Measurements from ENCODE around the gene NDUFB3.
A peak's percentile ranks its signal among the peaks of the same experiment; 100 is the strongest.

NDUFB3 gene

GRCh38 chr2:201064797-201065329 is 6.9 kb upstream of the NDUFB3 start:
- DNase-seq (ENCODE audit: low read depth, low spot score): no peak
- Histone ChIP-seq H3K36me3 (ENCODE audit: insufficient read depth, insufficient read length, low read length) (no peaks in the 10 kb centered on the region), H3K9me3 (ENCODE audit: insufficient read depth, low read length) (no peaks in the 10 kb centered on the region), H3K27me3 (ENCODE audit: insufficient read depth, insufficient read length) (no peaks in the 10 kb centered on the region), H3K4me1 (ENCODE audit: insufficient read depth, insufficient read length) (no peaks in the 10 kb centered on the region), H3K4me3 (ENCODE audit: insufficient read length, low read depth) (no peak overlapping the region), H3K9ac (ENCODE audit: insufficient read length, low read depth) (no peak overlapping the region)
- TF ChIP-seq SUZ12 (IDR thresholded peaks at IDR 0.05; ENCODE audit: extremely low read depth, insufficient read depth, insufficient read length) (no peak), YY1 (IDR thresholded peaks at IDR 0.05; ENCODE audit: insufficient read depth, insufficient read length) (no peak), ZNF274 (IDR thresholded peaks at IDR 0.05; ENCODE audit: low read depth, low read length) (no peak)

GRCh38 chr2:201070948-201071478 is 788 bp upstream of the NDUFB3 start:
- TF ChIP-seq SUZ12 (IDR thresholded peaks at IDR 0.05; ENCODE audit: extremely low read depth, insufficient read depth, insufficient read length): no peak
- no peak for TF ChIP-seq ZNF274 (IDR thresholded peaks at IDR 0.05; ENCODE audit: low read depth, low read length)
- TF ChIP-seq YY1 (IDR thresholded peaks at IDR 0.05; ENCODE audit: insufficient read depth, insufficient read length): no peak
- no peak for DNase-seq (ENCODE audit: low read depth, low spot score)
- peak overlapping the region; percentile 85 for H3K9ac ChIP-seq (ENCODE audit: insufficient read length, low read depth)
- no peaks in the 10 kb centered on the region for H3K9me3 ChIP-seq (ENCODE audit: insufficient read depth, low read length)
- no peaks in the 10 kb centered on the region for H3K27me3 ChIP-seq (ENCODE audit: insufficient read depth, insufficient read length)
- no peaks in the 10 kb centered on the region for H3K36me3 ChIP-seq (ENCODE audit: insufficient read depth, insufficient read length, low read length)
- no peaks in the 10 kb centered on the region for H3K4me1 ChIP-seq (ENCODE audit: insufficient read depth, insufficient read length)
- peak overlapping the region; percentile 85 for H3K4me3 ChIP-seq (ENCODE audit: insufficient read length, low read depth)

- Histone ChIP-seq H3K4me3 (ENCODE audit: insufficient read length, low read depth) (peak overlapping the region; percentile 85), H3K27me3 (ENCODE audit: insufficient read depth, insufficient read length) (no peaks in the 10 kb centered on the region), H3K9ac (ENCODE audit: insufficient read length, low read depth) (peak overlapping the region; percentile 89), H3K4me1 (ENCODE audit: insufficient read depth, insufficient read length) (no peaks in the 10 kb centered on the region), H3K9me3 (ENCODE audit: insufficient read depth, low read length) (no peaks in the 10 kb centered on the region), H3K36me3 (ENCODE audit: insufficient read depth, insufficient read length, low read length) (no peaks in the 10 kb centered on the region)
- DNase-seq (ENCODE audit: low read depth, low spot score): no peak
- TF ChIP-seq ZNF274 (IDR thresholded peaks at IDR 0.05; ENCODE audit: low read depth, low read length): no peak
- TF ChIP-seq SUZ12 (IDR thresholded peaks at IDR 0.05; ENCODE audit: extremely low read depth, insufficient read depth, insufficient read length): no peak
- no peak for TF ChIP-seq YY1 (IDR thresholded peaks at IDR 0.05; ENCODE audit: insufficient read depth, insufficient read length)
Observed at GRCh38 chr2:201072201-201072530, 365 bp downstream of the NDUFB3 start.

- Histone ChIP-seq H3K4me1 (ENCODE audit: insufficient read depth, insufficient read length) (no peaks in the 10 kb centered on the region), H3K9me3 (ENCODE audit: insufficient read depth, low read length) (no peaks in the 10 kb centered on the region), H3K9ac (ENCODE audit: insufficient read length, low read depth) (no peak overlapping the region), H3K4me3 (ENCODE audit: insufficient read length, low read depth) (peak overlapping the region; percentile 85), H3K27me3 (ENCODE audit: insufficient read depth, insufficient read length) (no peaks in the 10 kb centered on the region), H3K36me3 (ENCODE audit: insufficient read depth, insufficient read length, low read length) (no peaks in the 10 kb centered on the region)
- no peak for TF ChIP-seq ZNF274 (IDR thresholded peaks at IDR 0.05; ENCODE audit: low read depth, low read length)
- no peak for TF ChIP-seq SUZ12 (IDR thresholded peaks at IDR 0.05; ENCODE audit: extremely low read depth, insufficient read depth, insufficient read length)
- no peak for TF ChIP-seq YY1 (IDR thresholded peaks at IDR 0.05; ENCODE audit: insufficient read depth, insufficient read length)
- no peak for DNase-seq (ENCODE audit: low read depth, low spot score)
Observed at GRCh38 chr2:201073071-201073470, 1.3 kb downstream of the NDUFB3 start.

GRCh38 chr2:201074996-201075395 is 3.2 kb downstream of the NDUFB3 start:
- DNase-seq (ENCODE audit: low read depth, low spot score): no peak
- no peaks in the 10 kb centered on the region for H3K27me3 ChIP-seq (ENCODE audit: insufficient read depth, insufficient read length)
- H3K9me3 ChIP-seq (ENCODE audit: insufficient read depth, low read length): no peaks in the 10 kb centered on the region

GRCh38 chr2:201084863-201085262 is 13.1 kb downstream of the NDUFB3 start:
- no peak overlapping the region for H3K9ac ChIP-seq (ENCODE audit: insufficient read length, low read depth)
- H3K27me3 ChIP-seq (ENCODE audit: insufficient read depth, insufficient read length): no peaks in the 10 kb centered on the region
- H3K9me3 ChIP-seq (ENCODE audit: insufficient read depth, low read length): no peaks in the 10 kb centered on the region
- peaks cover 56% of the 10 kb centered on the region for H3K36me3 ChIP-seq (ENCODE audit: insufficient read depth, insufficient read length, low read length)
- no peaks in the 10 kb centered on the region for H3K4me1 ChIP-seq (ENCODE audit: insufficient read depth, insufficient read length)
- TF ChIP-seq YY1 (IDR thresholded peaks at IDR 0.05; ENCODE audit: insufficient read depth, insufficient read length) (no peak), ZNF274 (IDR thresholded peaks at IDR 0.05; ENCODE audit: low read depth, low read length) (no peak), SUZ12 (IDR thresholded peaks at IDR 0.05; ENCODE audit: extremely low read depth, insufficient read depth, insufficient read length) (no peak)
- DNase-seq (ENCODE audit: low read depth, low spot score): no peak
- no peak overlapping the region for H3K4me3 ChIP-seq (ENCODE audit: insufficient read length, low read depth)

More at GRCh38 chr2:201074996-201075395, 3.2 kb downstream of the NDUFB3 start:
- TF ChIP-seq ZNF274 (IDR thresholded peaks at IDR 0.05; ENCODE audit: low read depth, low read length) (no peak), SUZ12 (IDR thresholded peaks at IDR 0.05; ENCODE audit: extremely low read depth, insufficient read depth, insufficient read length) (no peak), YY1 (IDR thresholded peaks at IDR 0.05; ENCODE audit: insufficient read depth, insufficient read length) (no peak)
- Histone ChIP-seq H3K36me3 (ENCODE audit: insufficient read depth, insufficient read length, low read length) (peaks cover 17% of the 10 kb centered on the region), H3K9ac (ENCODE audit: insufficient read length, low read depth) (no peak overlapping the region), H3K4me3 (ENCODE audit: insufficient read length, low read depth) (no peak overlapping the region), H3K4me1 (ENCODE audit: insufficient read depth, insufficient read length) (no peaks in the 10 kb centered on the region)

GRCh38 chr2:201090574-201090973 is 18.8 kb downstream of the NDUFB3 start:
- TF ChIP-seq ZNF274 (IDR thresholded peaks at IDR 0.05; ENCODE audit: low read depth, low read length) (no peak), SUZ12 (IDR thresholded peaks at IDR 0.05; ENCODE audit: extremely low read depth, insufficient read depth, insufficient read length) (no peak), YY1 (IDR thresholded peaks at IDR 0.05; ENCODE audit: insufficient read depth, insufficient read length) (no peak)
- Histone ChIP-seq H3K4me1 (ENCODE audit: insufficient read depth, insufficient read length) (no peaks in the 10 kb centered on the region), H3K9ac (ENCODE audit: insufficient read length, low read depth) (no peak overlapping the region), H3K27me3 (ENCODE audit: insufficient read depth, insufficient read length) (no peaks in the 10 kb centered on the region), H3K36me3 (ENCODE audit: insufficient read depth, insufficient read length, low read length) (peaks cover 23% of the 10 kb centered on the region), H3K9me3 (ENCODE audit: insufficient read depth, low read length) (no peaks in the 10 kb centered on the region), H3K4me3 (ENCODE audit: insufficient read length, low read depth) (no peak overlapping the region)
- DNase-seq (ENCODE audit: low read depth, low spot score): no peak
